Keratinocyte (primary cell): Measurements from ENCODE around the gene NPFFR1. TPM values are rescaled to one million over a fixed set of nuclear protein-coding genes. Genes with fewer than 3 reads are reported as not detected.

Experiments used
- DNase-seq: peaks from one replicate; pipeline ENCODE4 v3.0.0-alpha.2; 2011; ENCODE audit warnings: low read depth, missing footprints, low spot score
- FAIRE-seq: peaks from 2 replicates; lab custom pipeline; 2011; peaks lifted over from hg19 to GRCh38; lab: Jason Lieb, UNC
- H2AFZ ChIP-seq: 2 replicates; pipeline ENCODE4 v1.6.0; 2012; ENCODE audit warnings: low read length, control low read depth, inconsistent platforms; ENCODE audit not compliant: control insufficient read depth
- H3K27ac ChIP-seq: 2 replicates; pipeline ENCODE4 v1.5.1; 2011; ENCODE audit warnings: low read length; ENCODE audit not compliant: control insufficient read depth, insufficient read depth
- H3K27me3 ChIP-seq: 3 replicates; pipeline ENCODE4 v1.6.0; 2011; ENCODE audit warnings: low read length; ENCODE audit not compliant: control insufficient read depth, insufficient read depth; ENCODE audit errors: extremely low read depth
- H3K36me3 ChIP-seq, 2 experiments: 2 replicates in 1 of 2; 3 replicates in 1 of 2; pipeline ENCODE4 v1.5.1; 2011; ENCODE audit warnings: low read length in 2 of 2, mild to moderate bottlenecking in 1 of 2; ENCODE audit not compliant: control insufficient read depth in 2 of 2, insufficient read depth in 2 of 2; ENCODE audit errors: extremely low read depth in 1 of 2
- H3K4me1 ChIP-seq: 3 replicates; pipeline ENCODE4 v1.5.1; 2011; ENCODE audit warnings: low read length; ENCODE audit not compliant: control insufficient read depth, insufficient read depth; ENCODE audit errors: extremely low read depth
- H3K4me2 ChIP-seq: 3 replicates; pipeline ENCODE4 v1.6.0; 2011; ENCODE audit warnings: low read depth, low read length; ENCODE audit not compliant: control insufficient read depth, insufficient read depth; ENCODE audit errors: extremely low read depth
- H3K4me3 ChIP-seq, 3 experiments: fragments of 200-600 bp in 1 of 3; sonication (generic) in 1 of 3; 2 replicates in 2 of 3; 3 replicates in 1 of 3; pipeline ENCODE4 v1.5.1; 2011 to 2016; ENCODE audit warnings: low read length in 3 of 3, mild to moderate bottlenecking in 3 of 3, control low read depth in 2 of 3, inconsistent platforms in 1 of 3, low read depth in 1 of 3, mixed read lengths in 1 of 3, mixed run types in 1 of 3, moderate library complexity in 1 of 3; ENCODE audit not compliant: control insufficient read depth in 2 of 3, insufficient read depth in 2 of 3; ENCODE audit errors: extremely low read depth in 1 of 3
- H3K79me2 ChIP-seq: 2 replicates; pipeline ENCODE4 v1.6.0; 2012; ENCODE audit warnings: low read length; ENCODE audit not compliant: control insufficient read depth, insufficient read depth
- H3K9ac ChIP-seq: 3 replicates; pipeline ENCODE4 v1.6.0; 2011; ENCODE audit warnings: low read length; ENCODE audit not compliant: control insufficient read depth, insufficient read depth; ENCODE audit errors: extremely low read depth
- H3K9me1 ChIP-seq: 3 replicates; pipeline ENCODE4 v1.6.0; 2011; ENCODE audit warnings: low read length; ENCODE audit not compliant: control insufficient read depth, insufficient read depth; ENCODE audit errors: extremely low read depth
- H3K9me3 ChIP-seq: 2 replicates; pipeline ENCODE4 v1.5.1; 2012; ENCODE audit warnings: low read depth, low read length; ENCODE audit not compliant: control insufficient read depth
- H4K20me1 ChIP-seq: 3 replicates; pipeline ENCODE4 v1.6.0; 2011; ENCODE audit warnings: low read length; ENCODE audit not compliant: control insufficient read depth, insufficient read depth; ENCODE audit errors: extremely low read depth
- EZH2 ChIP-seq: IDR thresholded peaks from one replicate; pipeline ENCODE4 v1.6.1; 2012; ENCODE audit warnings: inconsistent platforms, mild to moderate bottlenecking, low read length, moderate library complexity
- dilution Hi-C: fragments of 300-500 bp; cut with MboI; formaldehyde crosslinking; loops from one replicate; pipeline ENCODE4 v1.7.0; 2020; ENCODE audit warnings: low sequenced_read_pairs; ENCODE audit not compliant: extremely low pct_ligation_motif_present
- polyA plus RNA-seq, 5 experiments: library from polyadenylated mRNA; depleted of rRNA in 3 of 5; stranded (reverse) in 3 of 5; stranded (forward) in 1 of 5; unstranded in 1 of 5; fragments of >200 nt; gene quantifications; 1 replicate in 1 of 5; 2 replicates in 3 of 5; 3 replicates in 1 of 5; pipeline versions ENCODE4 v1.2.1 to v1.2.3, GENCODE V29; 2011 to 2012; ENCODE audit warnings: missing spikeins in 2 of 5, low read depth in 1 of 5, low replicate concordance in 1 of 5
- TF ChIP-seq, protein P1 (sequence below), 3 experiments: IDR thresholded peaks in 1 of 3; conservative IDR thresholded peaks in 1 of 3; optimal IDR thresholded peaks in 1 of 3; 2 replicates in 2 of 3; 3 replicates in 1 of 3; pipeline versions ENCODE3 to v1.5.1; 2011; ENCODE audit warnings: low read length in 3 of 3, mild to moderate bottlenecking in 3 of 3, moderate library complexity in 2 of 3, control low read depth in 1 of 3, inconsistent platforms in 1 of 3; ENCODE audit not compliant: insufficient read depth in 2 of 3; ENCODE audit errors: extremely low read depth in 1 of 3

The NPFFR1 gene
- polyA plus RNA-seq, 1 donor (not counting 4 experiments of a cell fraction or from before 2014, with no cell fraction given) = not detected

DNA sequence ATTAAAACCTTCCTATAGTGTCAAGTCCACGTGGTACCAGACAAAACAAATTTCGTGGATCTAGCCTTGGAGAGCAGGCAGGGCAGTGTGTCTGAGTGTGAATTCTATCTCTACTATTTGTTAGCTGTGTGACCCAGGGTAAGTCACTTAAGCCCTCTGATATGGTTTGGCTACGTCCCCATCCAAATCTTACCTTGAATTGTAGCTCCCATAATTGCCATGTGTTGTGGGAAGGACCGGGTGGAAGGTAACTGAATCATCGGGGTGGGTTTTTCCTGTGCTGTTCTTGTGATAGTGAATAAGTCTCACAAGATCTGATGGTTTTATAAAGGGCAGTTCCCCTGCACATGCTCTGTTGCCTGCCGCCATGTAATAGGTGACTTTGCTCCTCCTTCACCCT is 2.8 kb upstream of the NPFFR1 start:
- no peak overlapping the region for H2AFZ ChIP-seq
- H3K4me3 ChIP-seq = no peak overlapping the region
- FAIRE-seq (no peak), DNase-seq (no peak)
- TF ChIP-seq EZH2 = no peak
- TF ChIP-seq, protein P1, sequence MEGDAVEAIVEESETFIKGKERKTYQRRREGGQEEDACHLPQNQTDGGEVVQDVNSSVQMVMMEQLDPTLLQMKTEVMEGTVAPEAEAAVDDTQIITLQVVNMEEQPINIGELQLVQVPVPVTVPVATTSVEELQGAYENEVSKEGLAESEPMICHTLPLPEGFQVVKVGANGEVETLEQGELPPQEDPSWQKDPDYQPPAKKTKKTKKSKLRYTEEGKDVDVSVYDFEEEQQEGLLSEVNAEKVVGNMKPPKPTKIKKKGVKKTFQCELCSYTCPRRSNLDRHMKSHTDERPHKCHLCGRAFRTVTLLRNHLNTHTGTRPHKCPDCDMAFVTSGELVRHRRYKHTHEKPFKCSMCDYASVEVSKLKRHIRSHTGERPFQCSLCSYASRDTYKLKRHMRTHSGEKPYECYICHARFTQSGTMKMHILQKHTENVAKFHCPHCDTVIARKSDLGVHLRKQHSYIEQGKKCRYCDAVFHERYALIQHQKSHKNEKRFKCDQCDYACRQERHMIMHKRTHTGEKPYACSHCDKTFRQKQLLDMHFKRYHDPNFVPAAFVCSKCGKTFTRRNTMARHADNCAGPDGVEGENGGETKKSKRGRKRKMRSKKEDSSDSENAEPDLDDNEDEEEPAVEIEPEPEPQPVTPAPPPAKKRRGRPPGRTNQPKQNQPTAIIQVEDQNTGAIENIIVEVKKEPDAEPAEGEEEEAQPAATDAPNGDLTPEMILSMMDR (optimal IDR thresholded peaks at IDR 0.05 in 1 of 3, IDR thresholded peaks at IDR 0.05 in 1 of 3, conservative IDR thresholded peaks at IDR 0.05 in 1 of 3; ENCODE audit: extremely low read depth in 1 of 3, insufficient read depth in 2 of 3, low read length in 3 of 3) = no peak
- H3K4me1 ChIP-seq = no peaks in the 10 kb centered on the region
- no peaks in the 10 kb centered on the region for H3K9me1 ChIP-seq
- H4K20me1 ChIP-seq = no peaks in the 10 kb centered on the region
- no peak overlapping the region for H3K9ac ChIP-seq
- dilution Hi-C loops = no loop called here
- no peak overlapping the region for H3K4me2 ChIP-seq
- no peaks in the 10 kb centered on the region for H3K9me3 ChIP-seq
- H3K27ac ChIP-seq = no peak overlapping the region
- peaks cover 32% of the 10 kb centered on the region for H3K27me3 ChIP-seq
- no peaks in the 10 kb centered on the region for H3K79me2 ChIP-seq
- H3K36me3 ChIP-seq = no peaks in the 10 kb centered on the region

GRCh38 chr10:70285476-70285831 is 1.6 kb upstream of the NPFFR1 start:
- no peak overlapping the region for H3K9ac ChIP-seq
- no peaks in the 10 kb centered on the region for H3K36me3 ChIP-seq
- H3K4me2 ChIP-seq = no peak overlapping the region
- no peaks in the 10 kb centered on the region for H3K79me2 ChIP-seq
- TF ChIP-seq EZH2 = no peak
- TF ChIP-seq, protein P1 (optimal IDR thresholded peaks at IDR 0.05 in 1 of 3, IDR thresholded peaks at IDR 0.05 in 1 of 3, conservative IDR thresholded peaks at IDR 0.05 in 1 of 3; ENCODE audit: extremely low read depth in 1 of 3, insufficient read depth in 2 of 3, low read length in 3 of 3) = no peak
- H3K4me3 ChIP-seq = no peak overlapping the region
- no peaks in the 10 kb centered on the region for H3K4me1 ChIP-seq
- H3K9me3 ChIP-seq = no peaks in the 10 kb centered on the region
- FAIRE-seq (no peak), DNase-seq (no peak)
- H4K20me1 ChIP-seq = no peaks in the 10 kb centered on the region
- H3K9me1 ChIP-seq = no peaks in the 10 kb centered on the region
- H2AFZ ChIP-seq = no peak overlapping the region
- H3K27me3 ChIP-seq = peaks cover 33% of the 10 kb centered on the region
- no peak overlapping the region for H3K27ac ChIP-seq
- dilution Hi-C loops = no loop called here
